ENCODE data around the gene SEPTIN11.

GRCh38 chr4:76963131-76963750 is 13.7 kb downstream of the SEPTIN11 start:
- TF ChIP-seq POLR2A (IDR thresholded peaks at IDR 0.05) (no peak), POLR2AphosphoS5 (IDR thresholded peaks at IDR 0.05; ENCODE audit: insufficient read depth in 1 of 2, low read depth in 1 of 2) (no peak), CTCF (IDR thresholded peaks at IDR 0.05) (no peak)
